NCI-H2081 treated with DMSO at 0.1 percent for 48 hours (cell line): ENCODE data around the gene KLK3.

ENCODE experiments used
- DNase-seq: peaks from one replicate; lab custom pipeline; 2025; lab: John Stamatoyannopoulos, UW

The KLK3 gene

DNA sequence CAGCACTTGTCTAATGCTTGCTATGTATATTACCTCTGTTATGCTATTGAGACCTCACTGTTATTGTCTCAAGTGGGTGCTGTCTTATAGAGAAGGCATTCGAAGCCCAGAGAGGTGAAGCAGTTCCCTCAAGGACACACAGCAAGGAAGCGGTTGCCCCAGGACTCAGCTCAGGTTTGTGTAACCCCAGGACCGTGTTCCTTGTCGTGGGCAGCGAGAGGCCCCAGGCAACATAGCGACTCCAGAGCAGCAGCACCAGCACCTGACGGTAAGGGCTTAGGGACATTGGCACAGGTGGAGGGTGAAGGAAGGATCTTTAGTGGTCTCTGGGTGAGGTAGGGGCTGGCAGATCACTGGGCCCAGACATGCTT, 23.7 kb upstream of the KLK3 start:
- no peak for DNase-seq

DNA sequence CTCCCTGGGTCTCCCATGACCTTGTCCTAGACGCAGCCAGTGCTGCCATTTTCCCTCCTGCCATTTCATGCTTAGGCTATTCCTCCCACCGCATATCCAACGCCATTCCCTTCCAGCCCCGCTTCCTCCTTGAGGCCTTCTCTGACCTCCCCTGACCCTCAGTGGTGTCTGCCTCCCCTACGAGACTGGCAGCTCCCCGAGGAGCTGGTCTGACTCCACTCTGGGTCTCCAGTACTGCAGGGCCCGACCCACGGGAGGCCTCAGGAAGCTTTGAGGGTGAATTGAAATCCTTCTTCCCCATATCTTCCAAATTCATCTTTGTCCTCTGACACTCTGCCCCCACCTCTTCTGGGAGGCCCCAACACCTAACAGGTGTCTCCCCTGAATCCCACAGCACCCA, 22.0 kb upstream of the KLK3 start:
- no peak for DNase-seq

- DNase-seq: no peak
These were observed 21.5 kb upstream of the KLK3 start, which contains the start of gene KLK15 for GRCh38 chr19:50833117-50833801. Gene KLK15, minus strand, starts transcription at chr19:50833574. Its CDS starts 2,082 bp downstream, at chr19:50831492.

GRCh38 chr19:50833802-50834167, 20.9 kb upstream of the KLK3 start:
- DNase-seq: no peak

GRCh38 chr19:50835103-50835784, 19.5 kb upstream of the KLK3 start:
- no peak for DNase-seq

- no peak for DNase-seq
These were observed 18.8 kb upstream of the KLK3 start for GRCh38 chr19:50835785-50836542.

GRCh38 chr19:50836543-50837195, 18.0 kb upstream of the KLK3 start:
- DNase-seq: no peak

DNA sequence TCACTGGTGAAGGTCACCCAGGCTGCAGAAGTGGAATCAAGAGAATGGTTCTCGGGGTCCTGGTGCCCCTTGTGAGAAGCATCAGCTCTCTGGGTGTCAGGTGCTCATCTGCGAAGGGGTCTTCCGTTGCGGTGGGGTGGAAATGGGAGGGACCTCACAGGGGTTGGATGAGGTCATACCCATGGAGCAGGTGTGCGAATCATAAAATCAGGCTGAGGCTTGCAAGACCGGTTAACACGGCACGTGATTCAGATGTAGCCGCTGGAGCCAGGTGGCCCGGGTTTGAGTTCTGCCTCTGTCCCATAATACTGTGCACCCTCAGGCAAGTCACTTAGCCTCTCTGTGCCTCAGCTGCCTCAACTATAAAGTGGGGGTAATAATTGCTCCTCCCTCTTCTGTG, 17.4 kb upstream of the KLK3 start:
- DNase-seq: no peak

DNA sequence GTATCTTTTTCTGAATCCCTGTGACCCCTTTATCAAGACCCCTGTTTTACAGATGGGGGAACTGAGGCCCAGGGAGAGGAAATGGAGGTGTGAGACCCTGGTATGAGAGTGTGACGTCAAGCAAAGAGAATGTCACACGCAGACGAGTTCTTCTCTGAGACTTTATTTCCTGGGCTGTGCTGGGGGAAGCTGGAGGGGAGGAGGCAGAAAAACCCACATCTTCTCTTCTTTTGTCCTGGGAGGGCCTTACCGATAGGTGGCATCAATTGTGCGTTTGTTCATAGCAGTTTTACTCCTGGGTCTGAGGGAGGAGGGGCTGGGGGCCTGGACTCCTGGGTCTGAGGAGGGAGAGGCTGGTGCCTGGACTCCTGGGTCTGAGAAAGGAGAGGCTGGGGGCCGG, 16.5 kb upstream of the KLK3 start:
- DNase-seq: no peak

DNA sequence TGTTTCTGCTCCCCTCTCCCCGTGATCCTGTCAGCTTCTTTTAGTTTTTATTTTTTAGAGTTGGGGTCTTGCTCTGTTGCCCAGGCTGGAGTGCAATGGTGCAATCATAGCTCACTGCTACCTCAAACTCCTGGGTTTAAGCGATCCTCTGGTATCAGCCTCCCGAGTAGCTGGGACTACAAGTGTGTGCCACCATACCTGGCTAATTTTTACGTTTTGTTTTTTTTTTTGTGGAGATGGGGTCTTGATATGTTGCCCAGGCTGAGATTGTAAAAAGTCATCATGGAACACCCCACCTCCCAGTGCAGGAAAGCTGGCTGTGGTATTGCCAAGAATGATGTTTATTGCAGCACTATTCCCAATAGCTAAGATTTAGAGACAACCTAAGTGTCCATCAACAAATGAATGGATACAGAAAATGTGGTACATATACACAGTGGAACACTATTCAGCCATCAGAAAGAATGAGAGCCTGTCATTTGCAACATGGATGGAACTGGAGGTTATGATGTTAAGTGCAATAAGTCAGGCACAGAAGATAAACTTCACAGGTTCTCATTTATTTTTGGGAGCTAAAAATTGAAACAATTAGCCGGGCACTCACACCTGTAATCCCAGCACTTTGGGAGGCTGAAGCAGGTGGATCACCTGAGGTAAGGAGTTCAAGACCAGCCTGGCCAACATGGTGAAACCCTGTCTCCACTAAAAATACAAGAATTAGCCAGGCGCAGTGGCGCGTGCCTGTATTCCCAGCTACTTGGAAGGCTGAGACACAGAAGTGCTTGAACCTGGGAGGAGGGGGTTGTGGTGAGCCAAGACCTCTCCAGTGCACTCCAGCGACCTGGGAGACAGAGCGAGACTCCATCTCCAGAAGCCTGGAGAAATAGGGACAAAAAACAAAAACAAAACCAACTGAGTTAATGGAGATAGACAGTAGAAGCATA, 14.7 kb upstream of the KLK3 start:
- no peak for DNase-seq

- DNase-seq: no peak
These were observed 12.6 kb upstream of the KLK3 start for GRCh38 chr19:50842130-50842529.

GRCh38 chr19:50843205-50843604, 11.5 kb upstream of the KLK3 start:
- DNase-seq: no peak

- DNase-seq: no peak
These were observed 11.0 kb upstream of the KLK3 start for GRCh38 chr19:50843701-50844221.

DNA sequence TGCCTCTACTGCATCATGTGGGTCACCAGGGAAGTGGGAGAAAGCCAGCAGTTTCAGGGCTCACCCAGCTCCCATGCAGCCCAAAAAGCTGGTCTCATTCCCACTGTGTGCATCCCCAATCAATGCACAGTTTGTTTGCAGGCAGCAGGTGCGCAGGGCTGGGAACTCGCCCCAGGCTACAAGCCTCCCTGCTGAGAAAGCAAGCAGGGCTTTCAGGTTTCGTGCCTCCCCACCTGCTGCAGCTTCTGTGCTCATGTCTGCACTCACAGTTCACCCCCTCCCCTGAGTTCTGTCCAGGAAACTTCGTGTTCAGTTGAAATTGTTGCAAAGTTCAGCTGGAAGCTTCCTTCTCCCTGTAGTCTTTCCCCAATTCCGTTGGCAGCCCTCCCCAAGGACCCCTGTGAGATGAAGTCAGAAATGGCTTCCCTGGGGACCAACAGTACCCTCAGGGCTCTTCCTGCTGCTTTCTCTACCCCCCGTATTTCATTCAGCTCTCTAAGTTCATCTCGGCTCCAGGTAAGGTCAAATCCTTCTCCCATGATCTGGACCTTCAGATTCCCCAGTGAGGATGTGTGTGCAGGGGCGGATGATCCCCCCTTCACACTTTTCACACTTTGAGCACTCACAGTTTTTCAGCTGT, 10.3 kb upstream of the KLK3 start:
- DNase-seq: peak; percentile 64

- DNase-seq: no peak
These were observed 4.0 kb upstream of the KLK3 start for GRCh38 chr19:50850738-50851137.

DNA sequence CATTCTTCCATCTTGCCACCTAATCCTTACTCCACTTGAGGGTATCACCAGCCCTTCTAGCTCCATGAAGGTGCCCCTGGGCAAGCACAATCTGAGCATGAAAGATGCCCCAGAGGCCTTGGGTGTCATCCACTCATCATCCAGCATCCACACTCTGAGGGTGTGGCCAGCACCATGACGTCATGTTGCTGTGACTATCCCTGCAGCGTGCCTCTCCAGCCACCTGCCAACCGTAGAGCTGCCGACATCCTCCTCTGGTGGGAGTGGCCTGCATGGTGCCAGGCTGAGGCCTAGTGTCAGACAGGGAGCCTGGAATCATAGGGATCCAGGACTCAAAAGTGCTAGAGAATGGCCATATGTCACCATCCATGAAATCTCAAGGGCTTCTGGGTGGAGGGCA, 3.1 kb upstream of the KLK3 start:
- no peak for DNase-seq

DNA sequence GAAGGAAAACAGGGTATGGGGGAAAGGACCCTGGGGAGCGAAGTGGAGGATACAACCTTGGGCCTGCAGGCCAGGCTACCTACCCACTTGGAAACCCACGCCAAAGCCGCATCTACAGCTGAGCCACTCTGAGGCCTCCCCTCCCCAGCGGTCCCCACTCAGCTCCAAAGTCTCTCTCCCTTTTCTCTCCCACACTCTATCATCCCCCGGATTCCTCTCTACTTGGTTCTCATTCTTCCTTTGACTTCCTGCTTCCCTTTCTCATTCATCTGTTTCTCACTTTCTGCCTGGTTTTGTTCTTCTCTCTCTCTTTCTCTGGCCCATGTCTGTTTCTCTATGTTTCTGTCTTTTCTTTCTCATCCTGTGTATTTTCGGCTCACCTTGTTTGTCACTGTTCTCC, 2.7 kb downstream of the KLK3 start:
- DNase-seq: no peak

GRCh38 chr19:50858886-50859285, 4.2 kb downstream of the KLK3 start:
- peak; percentile 73 for DNase-seq

DNA sequence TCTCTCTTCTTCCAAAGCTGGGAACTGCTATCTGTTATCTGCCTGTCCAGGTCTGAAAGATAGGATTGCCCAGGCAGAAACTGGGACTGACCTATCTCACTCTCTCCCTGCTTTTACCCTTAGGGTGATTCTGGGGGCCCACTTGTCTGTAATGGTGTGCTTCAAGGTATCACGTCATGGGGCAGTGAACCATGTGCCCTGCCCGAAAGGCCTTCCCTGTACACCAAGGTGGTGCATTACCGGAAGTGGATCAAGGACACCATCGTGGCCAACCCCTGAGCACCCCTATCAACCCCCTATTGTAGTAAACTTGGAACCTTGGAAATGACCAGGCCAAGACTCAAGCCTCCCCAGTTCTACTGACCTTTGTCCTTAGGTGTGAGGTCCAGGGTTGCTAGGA, 5.1 kb downstream of the KLK3 start:
- no peak for DNase-seq

DNA sequence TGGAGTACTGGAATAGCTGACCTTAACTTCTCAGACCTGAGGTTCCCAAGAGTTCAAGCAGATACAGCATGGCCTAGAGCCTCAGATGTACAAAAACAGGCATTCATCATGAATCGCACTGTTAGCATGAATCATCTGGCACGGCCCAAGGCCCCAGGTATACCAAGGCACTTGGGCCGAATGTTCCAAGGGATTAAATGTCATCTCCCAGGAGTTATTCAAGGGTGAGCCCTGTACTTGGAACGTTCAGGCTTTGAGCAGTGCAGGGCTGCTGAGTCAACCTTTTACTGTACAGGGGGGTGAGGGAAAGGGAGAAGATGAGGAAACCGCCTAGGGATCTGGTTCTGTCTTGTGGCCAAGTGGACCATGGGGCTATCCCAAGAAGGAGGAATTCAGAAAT, 6.3 kb downstream of the KLK3 start:
- DNase-seq: no peak
